Stimulated activated CD8-positive, alpha-beta memory T cell treated with anti-CD3 and anti-CD28 coated beads, Interleukin-12 subunit alpha, Interleukin-12 subunit beta, amount 100 ng/mL, for 24 hours (primary cell): ENCODE data around the gene SPPL2A.
"Not testable (repeated sequence)": the region's sequence is repeated elsewhere in the genome, so short reads cannot be mapped to it uniquely, and the experiment has no call there.

ENCODE experiments used
- DNase-seq: peaks from one replicate; pipeline ENCODE4 v3.0.0-alpha.2; 2020; ENCODE audit errors: extremely low read depth

SPPL2A gene

GRCh38 chr15:50767332-50767861, 1.9 kb upstream of the SPPL2A start:
- DNase-seq = no peak

- DNase-seq = no peak
These were observed 878 bp downstream of the SPPL2A start for GRCh38 chr15:50764461-50765194.

- no peak for DNase-seq
These were observed 6.7 kb downstream of the SPPL2A start for GRCh38 chr15:50758712-50759205.

GRCh38 chr15:50753463-50753862, 12.0 kb downstream of the SPPL2A start:
- no peak for DNase-seq

- no peak for DNase-seq
These were observed 14.1 kb downstream of the SPPL2A start for GRCh38 chr15:50751394-50751793.

GRCh38 chr15:50750227-50750705, 15.2 kb downstream of the SPPL2A start:
- DNase-seq = no peak

GRCh38 chr15:50747523-50747922, 18.0 kb downstream of the SPPL2A start:
- no peak for DNase-seq

- no peak for DNase-seq
These were observed 20.9 kb downstream of the SPPL2A start for GRCh38 chr15:50744601-50745000.

GRCh38 chr15:50740955-50741354, 24.6 kb downstream of the SPPL2A start:
- DNase-seq = no peak

- no peak for DNase-seq
These were observed 28.7 kb downstream of the SPPL2A start for GRCh38 chr15:50736823-50737222.

GRCh38 chr15:50735156-50735555, 30.4 kb downstream of the SPPL2A start:
- no peak for DNase-seq

GRCh38 chr15:50726315-50726714, 39.2 kb downstream of the SPPL2A start:
- DNase-seq = no peak

GRCh38 chr15:50718700-50719125, 46.8 kb downstream of the SPPL2A start:
- DNase-seq = no peak

GRCh38 chr15:50712018-50712417, 53.5 kb downstream of the SPPL2A start:
- DNase-seq = no peak

GRCh38 chr15:50710585-50710984, 54.9 kb downstream of the SPPL2A start:
- no peak for DNase-seq

- DNase-seq = no peak
These were observed 57.6 kb downstream of the SPPL2A start for GRCh38 chr15:50707878-50708427.

- DNase-seq = no peak
These were observed 62.7 kb downstream of the SPPL2A start for GRCh38 chr15:50702762-50703334.

GRCh38 chr15:50698101-50698500, 67.4 kb downstream of the SPPL2A start:
- DNase-seq = no peak

GRCh38 chr15:50697109-50697797, 68.3 kb downstream of the SPPL2A start:
- no peak for DNase-seq

- DNase-seq = not testable (repeated sequence)
These were observed 70.8 kb downstream of the SPPL2A start for GRCh38 chr15:50694634-50695165.

- DNase-seq = no peak
These were observed 78.1 kb downstream of the SPPL2A start for GRCh38 chr15:50687302-50687902.
